Left ventricle myocardium inferior (tissue), 1 donor: ENCODE data around the gene TOMM6. TPM values are rescaled to one million over a fixed set of nuclear protein-coding genes. Genes with fewer than 3 reads are reported as not detected.
A peak's percentile ranks its signal among the peaks of the same experiment; 100 is the strongest.

Experiments used
- DNase-seq: peaks from one replicate; pipeline ENCODE4 v3.0.0-alpha.2; 2020
- H3K27ac ChIP-seq: fragments of 200-600 bp; replicated peaks from 2 replicates; pipeline ENCODE4 v1.8.0; 2021
- H3K27me3 ChIP-seq: fragments of 200-600 bp; 2 replicates; pipeline ENCODE4 v1.8.0; 2021; ENCODE audit warnings: low read depth
- H3K36me3 ChIP-seq: fragments of 200-600 bp; 2 replicates; pipeline ENCODE4 v1.8.0; 2021
- H3K4me1 ChIP-seq: fragments of 200-600 bp; 2 replicates; pipeline ENCODE4 v1.8.0; 2021
- H3K4me3 ChIP-seq: fragments of 200-600 bp; 2 replicates; pipeline ENCODE4 v1.8.0; 2021; ENCODE audit warnings: mild to moderate bottlenecking, moderate library complexity
- H3K9me3 ChIP-seq: fragments of 200-600 bp; replicated peaks from 2 replicates; pipeline ENCODE4 v1.8.0; 2021
- intact Hi-C: fragments of 100-400 bp; cut with micrococcal nuclease; formaldehyde crosslinking; loops from one replicate; pipeline ENCODE4 v1.11.0; 2022
- total RNA-seq: library from RNA; stranded (reverse); fragmentation: NEBNext Ultra II Directional; extraction: Animal tissue kit (Norgen Biotek cat#: 25700); gene quantifications from one replicate; pipeline ENCODE4 v1.2.1, GENCODE V29; 2021
- TF ChIP-seq, protein P1 (sequence below): fragments of 200-600 bp; IDR thresholded peaks from 2 replicates; pipeline ENCODE4 v1.8.0; 2021; ENCODE audit warnings: antibody characterized with exemption, mild to moderate bottlenecking, borderline replicate concordance
- donor health status: DM: no; HTN: yes; CAD: no; lungs with severe emphysema.

The TOMM6 gene
- total RNA-seq, 1 donor from 2014 or later, result 177 TPM

DNA sequence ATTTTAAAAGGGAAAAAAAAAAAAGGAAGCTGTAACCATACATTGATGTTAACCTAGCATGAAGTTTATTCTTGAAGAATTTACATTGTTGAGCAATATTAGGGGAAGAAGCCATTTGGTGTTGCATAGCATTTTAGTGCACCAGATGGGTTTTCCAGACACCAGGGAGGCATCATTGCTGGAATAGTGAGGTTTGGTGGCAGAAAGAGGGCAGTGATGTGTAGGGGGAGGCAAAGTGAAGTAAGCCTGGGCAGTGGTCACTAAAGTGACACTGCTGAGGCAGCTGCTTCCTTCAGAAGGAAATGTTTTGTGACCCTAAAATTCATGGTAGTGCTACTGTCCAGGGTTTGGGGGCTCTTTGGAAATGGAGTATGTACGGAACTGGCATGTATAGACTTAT lies 2.6 kb downstream of the TOMM6 start:
- intact Hi-C loops, result loop anchor here (10.0 kb wide), 1 partner anchor 135 kb away; the partner anchor contains the start of genes BYSL and MED20
- Histone ChIP-seq H3K4me1 (peaks cover 95% of the 10 kb centered on the region), H3K9me3 (no peaks in the 10 kb centered on the region), H3K27ac (no peak overlapping the region), H3K36me3 (peaks cover 43% of the 10 kb centered on the region), H3K27me3 (no peaks in the 10 kb centered on the region), H3K4me3 (no peak overlapping the region)
- TF ChIP-seq, protein P1, sequence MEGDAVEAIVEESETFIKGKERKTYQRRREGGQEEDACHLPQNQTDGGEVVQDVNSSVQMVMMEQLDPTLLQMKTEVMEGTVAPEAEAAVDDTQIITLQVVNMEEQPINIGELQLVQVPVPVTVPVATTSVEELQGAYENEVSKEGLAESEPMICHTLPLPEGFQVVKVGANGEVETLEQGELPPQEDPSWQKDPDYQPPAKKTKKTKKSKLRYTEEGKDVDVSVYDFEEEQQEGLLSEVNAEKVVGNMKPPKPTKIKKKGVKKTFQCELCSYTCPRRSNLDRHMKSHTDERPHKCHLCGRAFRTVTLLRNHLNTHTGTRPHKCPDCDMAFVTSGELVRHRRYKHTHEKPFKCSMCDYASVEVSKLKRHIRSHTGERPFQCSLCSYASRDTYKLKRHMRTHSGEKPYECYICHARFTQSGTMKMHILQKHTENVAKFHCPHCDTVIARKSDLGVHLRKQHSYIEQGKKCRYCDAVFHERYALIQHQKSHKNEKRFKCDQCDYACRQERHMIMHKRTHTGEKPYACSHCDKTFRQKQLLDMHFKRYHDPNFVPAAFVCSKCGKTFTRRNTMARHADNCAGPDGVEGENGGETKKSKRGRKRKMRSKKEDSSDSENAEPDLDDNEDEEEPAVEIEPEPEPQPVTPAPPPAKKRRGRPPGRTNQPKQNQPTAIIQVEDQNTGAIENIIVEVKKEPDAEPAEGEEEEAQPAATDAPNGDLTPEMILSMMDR, result no peak
- no peak for DNase-seq

DNA sequence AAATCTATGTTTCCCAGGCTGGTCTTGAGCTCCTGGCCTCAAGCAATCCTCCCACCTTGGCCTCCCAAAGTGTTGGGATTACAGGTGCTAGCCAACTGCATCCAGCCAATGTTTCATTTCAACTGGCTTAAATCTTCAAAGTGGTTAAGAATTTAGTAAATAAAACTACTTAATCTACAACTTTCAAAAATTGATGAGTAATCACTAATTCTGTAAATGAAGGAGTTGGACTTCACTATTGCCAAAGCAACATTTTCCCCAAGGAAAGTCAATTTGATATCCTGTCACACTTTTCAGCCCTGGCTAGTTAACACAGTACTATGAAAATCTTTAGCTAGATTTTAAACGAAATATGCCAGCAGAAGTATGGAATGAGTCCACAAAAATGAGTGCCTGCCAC lies 3.8 kb downstream of the TOMM6 start:
- H3K27ac ChIP-seq, result peak overlapping the region; percentile 78
- intact Hi-C loops, result loop anchor here (10.0 kb wide), 1 partner anchor 133 kb away; the partner anchor contains the start of genes BYSL and MED20

DNA sequence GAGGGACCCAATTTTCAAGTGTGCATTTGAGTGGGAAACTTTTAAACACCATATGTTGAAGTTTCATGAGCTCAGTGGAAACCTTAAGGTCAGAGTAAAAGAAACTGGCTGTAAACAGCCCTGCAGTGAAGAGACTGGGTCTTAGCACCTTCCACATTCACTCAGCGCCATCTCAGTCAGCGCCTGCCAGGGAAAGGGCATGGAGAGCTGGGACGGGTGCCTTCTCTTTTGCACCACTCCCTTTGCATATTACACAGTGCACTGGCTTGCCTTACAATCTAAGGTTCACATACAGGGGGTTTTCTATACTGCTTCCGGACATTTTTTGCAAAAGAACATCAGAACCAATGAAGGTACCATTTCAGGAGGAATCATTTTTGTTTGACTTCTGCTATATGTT lies 4.5 kb downstream of the TOMM6 start:
- no peaks in the 10 kb centered on the region for H3K9me3 ChIP-seq
- H3K4me3 ChIP-seq, result no peak overlapping the region
- no peak for DNase-seq
- H3K36me3 ChIP-seq, result peaks cover 57% of the 10 kb centered on the region
- no peaks in the 10 kb centered on the region for H3K27me3 ChIP-seq
- TF ChIP-seq, protein P1, result no peak
- peak overlapping the region; percentile 78 for H3K27ac ChIP-seq
- peaks cover 83% of the 10 kb centered on the region for H3K4me1 ChIP-seq
- intact Hi-C loops, result loop anchor here (10.0 kb wide), 1 partner anchor 133 kb away; the partner anchor contains the start of genes BYSL and MED20

More for the DNA sequence above, 3.8 kb downstream of the TOMM6 start:
- no peak overlapping the region for H3K4me3 ChIP-seq
- TF ChIP-seq, protein P1, result no peak
- no peaks in the 10 kb centered on the region for H3K9me3 ChIP-seq
- peaks cover 88% of the 10 kb centered on the region for H3K4me1 ChIP-seq
- DNase-seq, result no peak
- H3K27me3 ChIP-seq, result no peaks in the 10 kb centered on the region
- H3K36me3 ChIP-seq, result peaks cover 53% of the 10 kb centered on the region

DNA sequence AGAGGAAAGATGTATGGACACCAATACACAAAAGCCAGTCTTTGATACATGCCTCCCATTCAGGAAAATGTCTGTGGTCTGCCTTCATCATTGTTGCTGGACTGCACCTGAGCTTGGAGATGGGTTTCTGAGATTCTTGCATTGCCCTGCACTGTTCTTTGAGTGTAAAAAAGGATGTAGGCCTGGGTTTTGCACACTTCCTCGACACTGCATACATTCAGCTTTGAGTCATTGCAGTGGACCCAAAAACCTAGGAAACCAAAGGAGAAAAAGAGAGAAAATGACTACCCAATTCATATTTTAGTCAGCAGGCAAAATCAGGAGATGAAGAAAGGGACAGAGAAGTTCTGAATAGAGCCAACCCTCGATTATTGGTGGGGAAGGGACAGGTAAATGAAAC lies 9.0 kb downstream of the TOMM6 start:
- Histone ChIP-seq H3K27me3 (no peaks in the 10 kb centered on the region), H3K27ac (no peak overlapping the region), H3K4me3 (no peak overlapping the region), H3K4me1 (peaks cover 42% of the 10 kb centered on the region), H3K36me3 (peaks cover 35% of the 10 kb centered on the region), H3K9me3 (no peaks in the 10 kb centered on the region)
- DNase-seq, result no peak
- intact Hi-C loops, result loop anchor here (10.0 kb wide), 1 partner anchor 128 kb away; the partner anchor contains the start of genes BYSL and MED20
- TF ChIP-seq, protein P1, result no peak

DNA sequence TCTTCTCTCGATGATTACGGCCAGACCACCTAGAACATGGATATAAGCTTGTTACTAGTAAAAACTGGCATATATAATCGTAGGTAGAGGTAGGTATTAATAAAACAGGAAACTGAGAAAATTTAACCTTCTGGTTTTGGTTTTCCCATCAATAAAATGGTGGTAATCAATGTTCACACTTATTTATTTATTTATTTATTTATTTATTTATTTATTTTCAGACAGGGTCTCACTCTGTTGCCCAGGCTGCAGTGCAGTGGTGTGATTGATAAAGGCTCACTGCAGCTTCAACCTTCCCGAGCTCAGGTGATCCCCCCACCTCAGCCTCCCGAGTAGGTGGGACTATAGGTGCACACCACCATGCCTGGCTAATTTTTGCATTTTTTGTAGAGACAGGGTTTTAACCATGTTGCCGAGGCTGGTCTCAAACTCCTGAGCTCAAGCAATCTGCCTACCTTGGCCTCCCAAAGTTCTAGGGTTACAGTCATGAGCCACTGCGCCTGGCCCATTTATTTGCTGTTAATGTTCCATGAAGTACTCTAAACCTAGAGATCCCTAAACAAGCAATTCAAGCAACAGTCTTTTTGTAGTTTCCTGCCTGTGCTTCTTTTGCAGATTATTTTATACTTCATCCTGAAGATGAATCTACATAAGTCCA lies 11.5 kb downstream of the TOMM6 start:
- Histone ChIP-seq H3K27me3 (no peaks in the 10 kb centered on the region), H3K9me3 (no peaks in the 10 kb centered on the region), H3K36me3 (peaks cover 22% of the 10 kb centered on the region), H3K27ac (no peak overlapping the region), H3K4me3 (no peak overlapping the region), H3K4me1 (peaks cover 22% of the 10 kb centered on the region)
- DNase-seq, result no peak
- intact Hi-C loops, result loop anchor here (10.0 kb wide), 1 partner anchor 126 kb away; the partner anchor contains the start of genes BYSL and MED20
- TF ChIP-seq, protein P1, result no peak
